Stimulated activated CD4-positive, alpha-beta T cell treated with anti-CD3 and anti-CD28 coated beads, Interleukin-12 subunit alpha, Interleukin-12 subunit beta, amount 100 ng/mL, for 48 hours (primary cell): ENCODE measurements around the gene FCMR.
"Not testable (repeated sequence)": the region's sequence is repeated elsewhere in the genome, so short reads cannot be mapped to it uniquely, and the experiment has no call there.

Experiments used
- DNase-seq, 3 donors: peaks; one replicate each; pipeline ENCODE4 v3.0.0-alpha.2; 2020; ENCODE audit warnings: low read depth in 2 of 3, low spot score in 1 of 3

FCMR gene

DNA sequence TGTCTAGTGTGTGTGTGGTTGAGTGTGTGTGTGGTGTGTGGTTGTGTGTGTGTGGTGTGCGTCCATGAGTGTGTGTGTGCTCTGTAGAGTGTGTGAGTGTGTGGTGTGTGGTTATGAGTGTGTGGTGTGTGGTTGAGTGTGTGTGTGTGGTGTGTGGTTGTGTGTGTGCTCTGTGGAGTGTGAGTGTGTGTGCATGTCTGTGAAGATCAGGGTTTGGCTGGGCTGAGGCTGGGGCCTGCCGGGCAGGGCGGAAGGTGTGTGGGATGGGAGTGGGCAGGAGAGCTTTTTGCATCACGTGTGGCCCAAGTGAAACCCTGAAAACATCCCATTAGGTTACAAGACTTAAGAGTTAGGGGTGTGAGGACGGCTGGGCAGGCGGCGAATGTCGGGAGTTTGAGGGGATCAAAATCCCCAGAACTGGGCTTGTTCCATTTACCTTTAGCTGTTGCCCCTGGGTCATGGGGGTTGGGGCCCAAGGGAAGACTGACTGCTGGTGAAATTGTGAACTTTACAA lies 2.9 kb upstream of the FCMR start:
- DNase-seq: no peak

DNA sequence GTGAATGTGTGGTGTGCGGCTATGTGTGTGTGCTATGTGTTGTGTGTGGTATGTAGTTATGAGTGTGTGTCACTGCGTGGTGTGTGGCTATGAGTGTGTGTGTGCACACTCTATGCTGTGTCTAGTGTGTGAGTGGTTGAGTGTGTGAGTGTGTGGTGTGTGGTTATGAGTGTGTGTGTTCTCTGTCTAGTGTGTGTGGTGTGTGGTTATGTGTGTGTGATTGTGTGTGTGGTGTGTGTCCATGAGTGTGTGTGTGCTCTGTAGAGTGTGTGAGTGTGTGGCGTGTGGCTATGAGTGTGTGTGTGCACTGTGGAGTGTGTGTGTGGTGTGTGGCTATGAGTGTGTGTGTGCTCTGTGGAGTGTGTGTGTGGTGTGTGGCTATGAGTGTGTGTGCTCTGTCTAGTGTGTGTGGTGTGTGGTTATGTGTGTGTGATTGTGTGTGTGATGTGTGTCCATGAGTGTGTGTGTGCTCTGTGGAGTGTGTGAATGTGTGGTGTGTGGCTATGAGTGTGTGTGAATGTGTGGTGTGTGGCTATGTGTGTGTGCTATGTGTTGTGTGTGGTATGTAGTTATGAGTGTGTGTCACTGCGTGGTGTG lies 2.3 kb upstream of the FCMR start:
- not testable (repeated sequence) for DNase-seq

DNA sequence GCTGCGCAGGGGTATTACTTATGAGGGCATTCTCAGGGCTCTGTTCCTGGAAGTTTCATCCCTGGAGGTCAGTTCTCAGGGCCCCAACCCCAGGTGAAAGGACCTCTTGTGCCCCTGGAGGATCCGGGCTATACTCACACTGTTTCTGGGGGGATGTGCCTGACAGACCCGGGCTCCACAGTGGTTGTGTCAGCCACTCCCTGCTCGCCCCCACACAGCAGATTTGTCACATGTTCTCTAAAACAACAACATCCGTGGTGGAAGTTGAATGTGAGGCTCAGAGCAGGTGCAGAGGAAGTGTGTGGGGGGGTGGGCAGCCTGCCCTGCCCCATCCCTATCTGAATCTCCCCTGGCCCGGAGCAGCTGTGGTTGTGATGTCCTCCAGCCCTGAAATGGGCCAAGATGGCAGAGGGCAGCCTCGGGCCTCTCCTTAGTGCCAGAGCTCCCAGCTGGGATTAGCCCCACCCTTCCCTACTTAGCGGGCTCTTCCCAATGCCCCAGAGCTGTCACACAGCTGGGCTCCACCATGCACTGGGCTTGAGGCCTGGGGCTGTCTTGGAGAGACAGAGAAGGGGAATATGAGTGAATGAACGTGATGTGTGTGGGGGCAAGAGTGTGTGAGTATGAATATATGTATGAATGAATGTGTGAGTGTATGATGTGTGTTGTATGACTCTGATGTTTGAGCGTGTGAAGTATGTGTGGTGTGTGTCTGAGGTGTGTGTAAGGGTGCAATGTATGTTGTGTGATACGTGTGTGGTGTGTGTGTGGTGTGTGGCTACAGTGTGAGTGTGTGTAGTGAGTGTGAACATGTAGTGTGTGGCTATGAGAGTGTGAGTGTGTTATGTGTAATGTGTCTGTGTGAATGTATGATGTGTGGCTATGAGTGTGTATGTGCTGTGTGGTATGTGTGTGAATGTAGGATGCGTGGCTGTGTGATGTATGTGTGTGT lies 1.5 kb upstream of the FCMR start:
- peak; percentile 41 to 54 (median 44) for DNase-seq

DNA sequence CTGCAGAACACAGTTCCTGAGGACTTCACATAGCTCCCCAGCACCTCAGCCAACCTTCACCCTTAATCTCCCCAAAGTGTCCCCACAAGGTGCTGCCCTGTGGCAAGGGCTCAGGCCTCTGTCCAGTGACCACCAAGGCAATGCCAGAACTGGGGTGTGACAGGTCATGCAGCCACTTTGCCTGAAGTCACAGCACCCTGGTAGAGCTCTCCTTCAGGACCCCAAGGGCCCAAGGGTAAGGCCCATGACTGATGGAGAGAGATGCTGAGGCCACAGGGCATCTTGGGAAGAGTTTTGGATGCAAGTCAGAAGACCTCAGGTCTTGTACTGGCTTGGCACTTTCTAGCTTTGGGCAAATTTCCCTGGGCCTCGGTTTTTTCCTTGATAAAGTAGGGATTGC lies 783 bp upstream of the FCMR start:
- no peak for DNase-seq

DNA sequence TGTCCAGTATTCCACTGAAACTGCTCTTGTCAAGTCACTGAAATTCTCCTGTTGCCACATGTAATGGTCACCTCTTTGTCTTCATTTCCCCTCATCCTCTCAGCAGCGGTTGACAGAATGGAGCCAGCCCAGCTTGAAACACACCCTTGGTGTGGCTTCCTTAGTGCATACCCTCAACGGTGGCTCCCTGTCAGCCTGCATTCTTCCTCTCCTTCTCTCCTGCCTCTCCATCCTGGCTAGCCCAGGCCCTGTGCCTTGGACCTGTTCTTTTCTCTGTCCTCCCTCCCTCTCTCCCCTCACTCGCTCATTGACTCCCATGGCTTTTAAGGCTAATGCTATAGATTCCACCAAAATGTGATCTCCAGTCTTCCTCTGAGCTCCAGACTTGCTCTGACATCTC lies 3.7 kb downstream of the FCMR start:
- no peak for DNase-seq

DNA sequence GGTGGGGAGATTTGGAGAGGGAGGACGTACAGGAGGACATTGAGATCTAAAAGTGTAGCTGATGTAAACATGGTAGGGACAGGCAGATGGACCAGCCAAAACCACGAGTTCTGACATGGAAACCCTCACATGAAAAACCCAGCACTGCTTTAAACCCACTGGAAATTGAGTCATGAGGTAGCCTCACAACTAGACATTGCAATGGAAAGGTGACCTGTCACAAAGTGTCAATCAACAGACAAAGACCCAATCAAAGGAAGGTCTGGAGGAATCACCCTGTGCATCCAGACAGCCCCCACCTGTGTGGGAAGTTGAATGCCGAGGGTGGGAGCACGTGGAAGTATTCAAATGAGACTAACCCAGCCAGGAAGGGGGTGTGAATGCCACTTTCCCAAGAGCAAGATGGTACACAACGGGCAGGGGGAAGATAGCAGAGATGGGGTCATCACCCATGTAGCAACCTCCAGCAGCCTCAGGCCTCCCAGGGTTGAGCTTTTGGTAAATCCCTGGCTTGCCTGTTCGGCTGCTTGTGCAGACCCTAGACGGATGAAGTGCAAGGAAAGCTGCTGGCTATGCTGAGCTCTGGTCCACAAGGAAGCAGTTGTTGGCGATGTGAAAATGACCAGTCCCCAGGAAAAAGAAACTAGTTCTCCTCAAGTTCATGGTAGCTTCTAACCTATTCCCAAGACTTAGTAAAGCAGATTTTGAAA lies 5.6 kb downstream of the FCMR start:
- no peak for DNase-seq

DNA sequence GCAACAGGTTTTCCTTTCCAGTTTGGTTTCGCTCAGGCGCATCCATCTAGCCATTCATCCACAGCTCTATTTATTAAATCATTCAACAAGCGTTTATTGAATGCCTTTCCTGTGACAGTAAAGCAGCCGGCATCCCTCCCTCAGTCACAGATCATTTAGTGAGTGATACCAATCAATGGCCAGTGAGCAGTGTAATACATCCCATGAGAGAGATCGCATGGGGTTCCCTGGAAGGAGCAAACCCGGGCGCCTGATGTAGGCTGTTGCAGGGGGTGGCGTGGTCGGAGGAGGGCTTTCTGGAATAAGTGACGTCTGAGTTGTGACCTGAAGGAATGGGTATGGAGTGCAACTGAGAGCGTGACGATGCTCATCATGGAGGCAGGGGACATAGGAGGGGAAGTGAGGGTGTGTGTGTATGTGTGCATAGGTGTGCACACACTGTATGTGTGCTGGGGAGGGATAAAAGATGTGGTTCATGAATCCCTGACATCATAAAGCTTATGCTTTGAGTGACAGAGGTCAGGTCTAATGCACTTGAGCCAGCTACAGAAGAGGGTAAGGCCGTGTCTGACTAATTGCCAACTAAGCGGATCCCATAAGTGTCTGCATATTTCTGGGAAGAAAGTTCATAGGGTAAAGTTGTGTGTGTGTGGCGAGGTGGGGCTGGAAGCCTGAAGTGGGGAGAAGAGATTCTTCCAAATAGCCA lies 6.6 kb downstream of the FCMR start:
- no peak for DNase-seq

DNA sequence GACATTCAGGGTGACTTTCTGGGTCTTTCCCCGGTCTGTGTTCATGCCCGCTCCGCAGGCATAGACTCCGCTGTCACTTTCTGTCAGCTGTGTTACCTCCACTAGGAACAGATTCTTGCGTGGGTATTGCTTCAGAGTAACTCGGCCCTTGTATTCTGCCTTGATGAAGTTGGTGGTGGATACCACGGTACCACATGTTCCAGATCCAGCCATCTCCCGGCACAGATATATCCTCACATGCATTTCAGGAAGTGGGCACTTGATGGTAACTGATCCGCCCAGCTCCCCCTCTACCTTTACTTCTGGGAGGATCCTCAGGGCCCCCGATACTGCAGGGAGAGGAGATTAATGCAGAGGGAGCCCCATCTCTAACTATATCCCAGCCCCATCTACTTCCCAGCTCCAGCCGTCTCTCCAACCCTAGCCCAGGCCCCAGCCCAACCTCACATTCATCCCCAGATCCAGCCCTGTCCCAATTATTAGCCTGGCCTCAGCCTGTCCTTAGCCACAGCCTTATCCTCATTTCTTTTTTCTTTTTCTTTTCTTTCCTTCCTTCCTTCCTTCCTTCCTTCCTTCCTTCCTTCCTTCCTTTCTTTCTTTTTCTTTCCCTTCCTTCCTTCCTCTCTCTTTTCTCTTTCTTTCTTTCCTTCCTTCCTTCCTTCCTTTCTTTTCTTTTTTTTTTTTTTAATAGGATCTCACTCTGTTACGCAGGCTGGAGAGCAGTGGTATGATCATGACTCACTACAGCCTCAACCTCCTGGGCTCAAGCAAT lies 7.8 kb downstream of the FCMR start:
- DNase-seq: no peak

DNA sequence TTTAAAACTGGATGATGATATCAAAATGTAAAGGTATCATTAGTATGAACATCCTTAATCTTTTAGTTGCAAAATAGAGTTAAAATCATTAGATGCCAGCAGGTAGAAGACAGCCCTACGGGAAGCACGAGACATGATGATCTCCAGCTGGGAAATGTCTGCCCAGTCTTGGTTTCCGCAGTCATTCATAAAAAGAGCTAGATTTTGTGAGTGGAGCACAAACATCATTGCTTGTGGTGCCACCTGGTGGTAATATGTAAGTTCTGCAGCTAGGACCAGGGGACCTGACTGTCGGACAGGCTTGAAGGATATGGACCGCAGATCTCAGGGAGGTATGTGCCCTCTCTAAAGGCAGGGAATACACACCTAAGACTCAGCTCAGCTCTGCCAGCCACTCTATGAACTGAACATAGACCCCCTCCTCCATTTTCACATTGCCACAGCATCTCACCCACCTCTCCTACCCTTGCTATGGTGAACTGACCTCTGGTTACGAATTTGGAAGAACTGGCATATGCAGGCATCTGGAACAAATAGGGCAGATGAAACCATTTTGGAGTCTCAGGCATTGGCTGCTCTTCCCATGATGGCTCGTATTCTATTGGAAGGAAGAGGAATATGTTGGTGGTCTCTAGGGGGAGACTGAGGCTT lies 9.2 kb downstream of the FCMR start:
- DNase-seq: peak; percentile 54 to 79 (median 56)

DNA sequence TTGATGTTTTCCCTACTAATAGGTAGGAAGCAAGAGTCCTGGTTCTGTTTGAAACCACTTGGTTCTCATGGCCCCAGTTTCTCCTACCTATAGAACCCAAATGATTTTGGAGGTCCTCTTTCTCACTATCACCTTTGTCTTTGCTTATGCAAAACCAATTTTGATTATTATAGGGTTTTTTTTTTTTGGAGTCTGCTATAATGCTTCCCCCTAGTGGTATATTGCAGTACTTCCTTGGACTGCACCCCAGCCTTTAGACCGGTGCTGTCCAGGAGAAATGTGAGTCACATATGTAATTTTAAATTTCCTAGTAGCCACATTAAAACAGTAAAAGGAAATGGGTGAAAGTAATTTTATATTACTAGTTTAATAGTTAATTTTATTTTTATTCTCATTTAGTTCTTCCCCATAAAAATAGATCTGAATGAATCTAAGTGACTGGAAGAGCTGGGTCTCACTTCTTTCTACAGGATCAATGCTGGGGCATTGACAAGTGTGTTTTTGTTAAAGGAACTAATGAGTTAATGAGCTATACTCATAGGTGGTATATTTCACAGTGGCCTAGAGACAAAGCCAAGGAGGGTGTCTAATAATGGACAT lies 10.6 kb downstream of the FCMR start:
- DNase-seq: no peak

DNA sequence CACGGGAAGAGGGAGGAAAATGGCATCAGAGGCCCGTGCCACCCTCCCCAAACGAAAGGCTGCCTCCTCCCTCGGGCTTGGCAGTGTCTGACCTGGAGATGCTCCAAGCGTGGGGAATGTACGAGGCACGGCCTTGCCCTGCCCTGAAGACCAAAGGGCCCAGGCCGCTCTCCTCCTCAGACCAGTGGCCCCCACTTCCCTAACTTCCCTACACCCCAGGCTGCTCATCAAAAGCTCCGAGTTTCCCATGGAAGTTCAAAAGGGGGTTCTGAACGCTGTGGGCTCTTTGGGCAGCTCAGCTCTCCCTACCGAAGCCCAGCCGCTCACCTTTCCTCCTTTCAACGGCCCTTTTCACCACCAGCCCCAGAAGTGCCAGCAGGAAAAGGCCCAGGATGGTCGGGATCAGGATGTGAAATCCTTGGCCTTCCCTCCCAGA lies 11.8 kb downstream of the FCMR start:
- DNase-seq: no peak

DNA sequence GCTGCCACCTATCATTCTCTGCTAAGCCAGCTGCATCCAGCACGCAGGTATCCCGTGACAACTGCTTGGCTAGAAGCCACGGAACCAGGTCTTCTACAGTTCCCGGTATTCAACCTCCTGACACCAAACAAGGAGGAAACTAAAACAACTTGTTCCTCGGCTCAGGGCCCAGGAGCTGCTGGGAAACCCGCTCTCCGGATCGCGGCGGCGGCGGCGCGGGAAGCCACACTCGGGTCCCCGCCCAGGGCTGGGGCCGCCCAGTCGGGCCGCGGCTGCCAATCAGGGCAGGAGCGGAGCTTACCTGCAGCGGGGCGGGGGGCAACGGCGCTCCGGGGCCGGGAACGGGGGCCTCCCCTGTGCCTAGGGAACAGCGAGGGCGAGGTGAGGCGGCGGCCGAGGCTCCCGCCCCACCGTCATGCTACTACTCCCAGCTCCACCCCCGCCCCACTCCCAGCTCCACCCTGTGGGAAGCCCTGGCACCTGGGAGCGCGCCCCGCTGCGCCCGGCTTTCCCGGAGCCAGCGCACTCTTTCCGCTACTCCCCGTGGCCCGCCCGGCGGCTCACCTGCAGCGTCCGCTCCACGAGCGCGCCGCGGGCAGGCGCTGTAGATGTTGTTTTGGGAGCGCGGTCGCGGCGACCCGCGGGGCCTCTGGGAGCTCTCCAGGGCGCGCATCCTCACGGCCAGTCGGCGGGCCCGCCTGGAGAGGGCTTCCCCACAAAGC lies 12.4 kb downstream of the FCMR start:
- DNase-seq: no peak

DNA sequence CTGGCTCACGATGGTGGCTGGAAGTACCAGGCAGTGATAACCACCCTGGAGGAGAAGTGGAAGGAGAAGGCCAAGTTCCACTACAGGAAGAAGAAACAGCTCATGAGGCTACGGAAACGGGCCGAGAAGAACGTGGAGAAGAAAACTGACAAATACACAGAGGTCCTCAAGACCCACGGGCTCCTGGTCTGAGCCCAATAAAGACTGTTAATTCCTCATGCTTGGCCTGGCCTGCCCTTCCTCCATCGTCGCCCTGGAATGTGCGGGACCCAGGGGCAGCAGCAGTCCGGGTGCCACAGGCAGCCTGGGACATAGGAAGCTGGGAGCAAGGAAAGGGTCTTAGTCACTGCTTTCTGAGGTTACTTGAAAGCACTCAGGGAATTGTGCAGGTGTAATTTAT lies 13.7 kb downstream of the FCMR start:
- DNase-seq: no peak

DNA sequence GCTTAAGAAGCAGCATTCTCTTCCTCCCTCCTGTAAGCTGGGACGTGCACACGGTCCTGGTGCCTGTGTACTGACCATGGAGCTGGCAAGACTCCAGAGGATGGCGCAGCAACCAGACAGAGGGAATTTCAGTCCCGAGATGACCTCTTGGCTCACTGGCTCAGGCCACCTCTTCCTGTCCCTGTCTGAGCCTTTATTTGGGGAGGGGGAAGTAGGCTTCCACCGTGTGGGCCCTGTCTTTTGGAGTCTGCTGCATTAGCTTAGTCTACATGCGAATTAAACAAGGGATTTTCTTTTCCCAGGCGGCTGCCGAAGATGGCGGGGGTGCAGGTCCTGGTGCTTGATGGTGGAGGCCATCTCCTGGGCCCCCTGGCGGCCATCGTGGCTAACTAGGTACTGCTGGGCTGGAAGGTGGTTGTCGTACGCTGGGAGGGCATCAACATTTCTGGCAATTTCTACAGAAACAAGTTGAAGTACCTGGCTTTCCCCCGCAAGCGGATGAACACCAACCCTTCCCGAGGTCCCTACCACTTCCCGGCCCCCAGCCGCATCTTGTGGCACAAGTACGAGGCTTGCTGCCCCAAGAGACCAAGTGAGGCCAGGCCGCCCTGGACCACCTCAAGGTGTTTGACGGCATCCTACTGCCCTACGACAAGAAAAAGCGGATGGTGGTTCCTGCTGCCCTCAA lies 14.3 kb downstream of the FCMR start:
- DNase-seq: no peak

DNA sequence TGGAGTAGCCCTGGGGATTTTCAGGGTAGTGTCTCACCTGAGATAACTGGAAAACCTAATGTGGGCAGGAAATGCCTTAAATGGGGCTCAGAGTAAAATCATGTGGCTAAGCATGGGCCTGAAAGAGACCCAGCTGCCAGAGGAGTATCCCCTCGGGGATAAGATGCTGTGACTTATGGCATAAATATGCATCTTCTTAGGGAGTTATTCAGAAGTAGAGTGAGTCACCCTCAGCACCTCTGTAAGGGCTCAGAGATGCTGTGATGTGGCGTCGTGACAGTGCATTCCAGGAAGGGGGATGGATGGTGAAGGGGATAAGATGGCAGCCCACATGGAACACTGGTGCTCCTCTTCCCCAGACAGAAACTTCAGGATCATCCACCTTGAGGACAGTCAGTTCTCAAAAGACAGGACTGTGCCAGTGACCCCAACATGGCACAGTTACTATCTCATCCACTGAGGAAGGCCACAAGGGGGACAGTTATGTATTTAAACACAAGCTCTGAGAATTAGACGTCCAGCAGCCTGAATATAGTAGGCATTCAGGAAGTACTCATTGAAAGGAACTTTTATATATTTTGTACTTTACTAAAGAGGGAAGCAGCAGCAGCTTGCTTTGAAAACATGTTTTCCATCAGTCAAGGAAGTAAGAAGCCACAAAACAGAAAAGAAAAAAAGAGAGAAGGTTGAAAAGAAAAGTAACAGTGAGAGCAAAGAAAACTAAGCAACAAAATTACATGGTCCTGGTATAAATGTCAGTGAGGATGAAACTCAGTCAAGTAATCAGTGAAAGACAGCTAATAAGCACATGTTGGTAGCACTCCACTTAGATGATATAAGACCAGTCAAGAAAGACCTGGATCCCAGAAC lies 16.2 kb downstream of the FCMR start:
- peak in 1 of 3 donors; percentile 44 for DNase-seq

DNA sequence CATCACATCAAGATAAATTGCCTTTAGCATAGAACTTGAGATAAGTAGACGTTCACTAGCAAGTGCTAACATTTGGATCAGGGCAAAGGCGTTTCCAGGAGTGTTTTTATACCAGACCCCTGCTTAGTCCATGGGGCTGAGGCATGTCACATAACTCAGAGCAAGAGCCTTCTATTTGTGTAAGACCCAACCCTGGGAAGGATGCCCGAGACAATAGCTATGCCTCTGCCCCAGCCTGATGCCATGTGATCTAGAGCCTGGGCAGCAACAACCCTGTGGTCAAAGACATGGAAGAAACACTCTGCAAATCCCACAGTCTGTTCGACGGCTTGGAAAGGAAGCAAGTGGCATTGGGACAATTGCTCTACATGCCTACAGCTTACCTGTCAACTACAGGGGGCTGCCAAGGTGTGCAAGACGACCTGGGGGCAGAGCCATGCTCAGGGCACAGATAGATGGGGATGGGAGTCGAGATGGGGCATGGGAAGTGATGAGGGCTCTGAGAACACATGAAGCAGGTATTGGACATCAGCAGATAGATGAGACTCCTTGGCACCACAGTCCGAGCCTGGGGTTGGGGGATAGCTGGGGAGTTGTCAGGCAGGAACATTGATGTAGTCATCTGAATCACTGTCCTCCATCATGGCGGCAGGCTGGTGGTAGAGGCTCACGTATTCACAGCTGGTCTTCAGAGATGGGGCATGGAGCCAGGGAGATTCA lies 17.2 kb downstream of the FCMR start:
- DNase-seq: no peak

DNA sequence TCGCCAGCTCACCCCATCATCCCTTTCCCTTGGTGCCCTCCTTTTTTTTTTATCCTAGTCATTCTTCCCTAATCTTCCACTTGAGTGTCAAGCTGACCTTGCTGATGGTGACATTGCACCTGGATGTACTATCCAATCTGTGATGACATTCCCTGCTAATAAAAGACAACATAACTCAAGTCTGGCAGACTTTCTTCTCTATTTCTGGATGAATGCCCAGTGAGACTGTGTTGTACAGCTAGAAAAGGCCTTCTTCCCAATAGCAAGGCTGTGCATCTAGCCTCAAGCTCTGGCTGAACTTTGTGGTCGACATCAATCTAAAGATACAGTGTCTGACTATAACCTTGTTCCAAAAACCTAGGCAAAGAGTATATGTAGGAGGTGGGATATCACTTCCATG lies 18.1 kb downstream of the FCMR start:
- no peak for DNase-seq
